H9 (cell line): ENCODE results near the gene MEPCE. TPM values are rescaled to one million over a fixed set of nuclear protein-coding genes. Genes with fewer than 3 reads are reported as not detected.

Source experiments
- DNase-seq: peaks from one replicate; pipeline ENCODE4 v3.0.0-alpha.2; 2017
- H2AFZ ChIP-seq: one replicate; pipeline ENCODE4 v1.6.1; 2013; ENCODE audit warnings: mild to moderate bottlenecking, low read length, control low read depth, moderate library complexity
- H2AK5ac ChIP-seq: 2 replicates; pipeline ENCODE4 v1.6.1; 2013; ENCODE audit warnings: low read length, control low read depth, mixed read lengths; ENCODE audit not compliant: insufficient read length
- H2BK120ac ChIP-seq: one replicate; pipeline ENCODE4 v1.6.1; 2013; ENCODE audit warnings: low read depth, mild to moderate bottlenecking, low read length, control low read depth, inconsistent platforms; ENCODE audit not compliant: poor library complexity, severe bottlenecking
- H2BK12ac ChIP-seq: 2 replicates; pipeline ENCODE4 v1.6.1; 2013; ENCODE audit warnings: low read length, control low read depth, mixed read lengths, low read depth; ENCODE audit not compliant: insufficient read length
- H2BK15ac ChIP-seq: 2 replicates; pipeline ENCODE4 v1.6.1; 2013; ENCODE audit warnings: low read depth, low read length, control low read depth
- H2BK20ac ChIP-seq: one replicate; pipeline ENCODE4 v1.6.1; 2013; ENCODE audit warnings: low read depth, mild to moderate bottlenecking, low read length, control low read depth, inconsistent platforms; ENCODE audit not compliant: poor library complexity, severe bottlenecking
- H2BK5ac ChIP-seq: 2 replicates; pipeline ENCODE4 v1.6.1; 2013; ENCODE audit warnings: low read length, control low read depth, mixed read lengths; ENCODE audit not compliant: insufficient read length
- H3K14ac ChIP-seq: 2 replicates; pipeline ENCODE4 v1.6.1; 2013; ENCODE audit warnings: low read length, control low read depth; ENCODE audit not compliant: insufficient read depth
- H3K18ac ChIP-seq: 2 replicates; pipeline ENCODE4 v1.6.1; 2013; ENCODE audit warnings: low read depth, mild to moderate bottlenecking, mixed read lengths, low read length, control low read depth; ENCODE audit not compliant: insufficient read length
- H3K23ac ChIP-seq: 2 replicates; pipeline ENCODE4 v1.6.1; 2013; ENCODE audit warnings: low read length, control low read depth, mixed read lengths, low read depth; ENCODE audit not compliant: insufficient read length
- H3K23me2 ChIP-seq: 2 replicates; pipeline ENCODE4 v1.6.1; 2013; ENCODE audit warnings: low read depth, mild to moderate bottlenecking, mixed read lengths, low read length, control low read depth; ENCODE audit not compliant: insufficient read length, poor library complexity, severe bottlenecking
- H3K27ac ChIP-seq: 2 replicates; pipeline ENCODE4 v1.5.1; 2013; ENCODE audit warnings: low read length, control low read depth, mixed read lengths, low read depth; ENCODE audit not compliant: insufficient read length
- H3K27me3 ChIP-seq: 2 replicates; pipeline ENCODE4 v1.6.1; 2013; ENCODE audit warnings: low read length, control low read depth, inconsistent platforms; ENCODE audit not compliant: insufficient read depth
- H3K4ac ChIP-seq: 2 replicates; pipeline ENCODE4 v1.6.1; 2013; ENCODE audit warnings: low read depth, mild to moderate bottlenecking, control low read depth, inconsistent platforms, low read length, moderate library complexity
- H3K4me1 ChIP-seq: 2 replicates; pipeline ENCODE4 v1.6.1; 2013; ENCODE audit warnings: low read length, control low read depth, inconsistent platforms; ENCODE audit not compliant: insufficient read depth
- H3K4me2 ChIP-seq: 2 replicates; pipeline ENCODE4 v1.6.1; 2013; ENCODE audit warnings: low read length, control low read depth, mixed read lengths; ENCODE audit not compliant: insufficient read length, insufficient read depth
- H3K56ac ChIP-seq: 2 replicates; pipeline ENCODE4 v1.6.1; 2013; ENCODE audit warnings: low read depth, mild to moderate bottlenecking, mixed read lengths, low read length, control low read depth; ENCODE audit not compliant: insufficient read length
- H3K79me1 ChIP-seq: 2 replicates; pipeline ENCODE4 v1.6.1; 2013; ENCODE audit warnings: low read depth, mild to moderate bottlenecking, moderate library complexity, low read length, control low read depth, inconsistent platforms; ENCODE audit not compliant: insufficient read depth, poor library complexity, severe bottlenecking
- H3K79me2 ChIP-seq: 2 replicates; pipeline ENCODE4 v1.6.1; 2013; ENCODE audit warnings: low read length, control low read depth, inconsistent platforms; ENCODE audit not compliant: insufficient read depth
- H3K9ac ChIP-seq: 2 replicates; pipeline ENCODE4 v1.6.1; 2013; ENCODE audit warnings: low read length, control low read depth, mixed read lengths; ENCODE audit not compliant: insufficient read length; ENCODE audit errors: extremely low read depth
- H3K9me3 ChIP-seq: one replicate; pipeline ENCODE4 v1.6.1; 2013; ENCODE audit warnings: low read depth, low read length, inconsistent platforms; ENCODE audit not compliant: control insufficient read depth
- H3T11ph ChIP-seq: one replicate; pipeline ENCODE4 v1.6.1; 2013; ENCODE audit warnings: mild to moderate bottlenecking, low read length, control low read depth, inconsistent platforms
- H4K20me1 ChIP-seq: one replicate; pipeline ENCODE4 v1.6.1; 2013; ENCODE audit not compliant: control insufficient read depth, insufficient read length, insufficient read depth
- H4K5ac ChIP-seq: 2 replicates; pipeline ENCODE4 v1.6.1; 2013; ENCODE audit warnings: low read depth, mild to moderate bottlenecking, mixed read lengths, low read length, control low read depth; ENCODE audit not compliant: insufficient read length
- H4K8ac ChIP-seq: replicated peaks from 2 replicates; pipeline ENCODE4 v1.6.1; 2013; ENCODE audit warnings: low read length, control low read depth, mixed read lengths, low read depth; ENCODE audit not compliant: insufficient read length
- H4K91ac ChIP-seq: 2 replicates; pipeline ENCODE4 v1.6.1; 2013; ENCODE audit warnings: low read depth, mild to moderate bottlenecking, moderate library complexity, mixed read lengths, low read length, control low read depth; ENCODE audit not compliant: insufficient read length
- H3K27ac Mint-ChIP-seq, 3 experiments: 2 replicates in 2 of 3; 3 replicates in 1 of 3; pipeline ENCODE4 v1.8.0; 2020 to 2021; ENCODE audit warnings: mixed read lengths in 3 of 3, mild to moderate bottlenecking in 1 of 3, moderate library complexity in 1 of 3
- H3K27me3 Mint-ChIP-seq: 2 replicates; pipeline ENCODE4 v1.8.0; 2021; ENCODE audit warnings: low read depth, mild to moderate bottlenecking, moderate library complexity, mixed read lengths
- H3K36me3 Mint-ChIP-seq, 3 experiments: 2 replicates in 2 of 3; 3 replicates in 1 of 3; pipeline ENCODE4 v1.8.0; 2020 to 2021; ENCODE audit warnings: low read depth in 3 of 3, mixed read lengths in 3 of 3; ENCODE audit not compliant: insufficient read depth in 1 of 3
- H3K4me1 Mint-ChIP-seq, 2 experiments: 2 replicates each; pipeline ENCODE4 v1.8.0; 2020; ENCODE audit warnings: mixed read lengths in 2 of 2
- H3K4me3 Mint-ChIP-seq, 2 experiments: 2 replicates in 1 of 2; 3 replicates in 1 of 2; pipeline ENCODE4 v1.8.0; 2020 to 2021; ENCODE audit warnings: mild to moderate bottlenecking in 2 of 2, mixed read lengths in 2 of 2, moderate library complexity in 1 of 2
- H3K9me3 Mint-ChIP-seq, 2 experiments: 2 replicates in 1 of 2; 3 replicates in 1 of 2; pipeline ENCODE4 v1.8.0; 2020; ENCODE audit warnings: mild to moderate bottlenecking in 2 of 2, mixed read lengths in 2 of 2, moderate library complexity in 1 of 2
- WGBS: extraction: QIAGEN DNeasy Blood & Tissue Kit; methylation state at CpG from one replicate; pipeline ENCODE4 v1.1.7; 2013; ENCODE audit warnings: missing lambda C conversion rate, low lambda C conversion rate, mixed read lengths; ENCODE audit not compliant: insufficient read length; ENCODE audit errors: extremely low coverage; 5-methylcytosine and 5-hydroxymethylcytosine counted together
- total RNA-seq: library from RNA; stranded (reverse); gene quantifications from 2 replicates; pipeline ENCODE4 v1.2.1, GENCODE V29; 2021
- TF ChIP-seq, protein P1 (sequence below): fragments of 200-600 bp; sonication (generic); conservative IDR thresholded peaks from 3 replicates; pipeline ENCODE4 v1.8.0; 2021; ENCODE audit warnings: antibody characterized with exemption, mild to moderate bottlenecking

MEPCE gene
- total RNA-seq, 1 experiment from 2014 or later, result 68.0 TPM

DNA sequence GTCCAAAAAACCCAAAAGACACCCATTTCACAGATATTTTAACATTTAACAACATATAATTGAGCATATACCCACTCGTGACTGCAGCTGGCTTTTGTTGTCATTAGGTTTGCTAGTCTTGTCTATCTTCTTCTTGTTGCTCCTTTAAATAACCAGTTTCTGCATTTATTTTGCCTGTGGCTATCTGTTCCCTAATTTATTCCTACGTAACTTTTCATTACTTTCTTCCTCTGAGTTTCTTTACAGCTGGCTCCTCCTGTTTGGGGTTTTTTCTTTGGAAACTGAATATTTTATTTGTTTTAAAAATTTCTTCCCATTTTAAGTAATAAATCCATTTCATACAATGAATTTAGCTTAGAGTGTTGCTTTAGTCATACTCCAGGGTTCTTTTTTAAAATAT, 41.9 kb upstream of the MEPCE start:
- H3K27ac Mint-ChIP-seq, result no peak overlapping the region
- no peak overlapping the region for H2BK12ac ChIP-seq
- DNase-seq, result no peak
- H2BK20ac ChIP-seq, result no peak overlapping the region
- H2BK120ac ChIP-seq, result no peak overlapping the region
- no peak overlapping the region for H4K91ac ChIP-seq
- H3K23ac ChIP-seq, result no peak overlapping the region
- H3K14ac ChIP-seq, result no peak overlapping the region
- H2AFZ ChIP-seq, result no peak overlapping the region
- no peak overlapping the region for H4K8ac ChIP-seq
- H4K5ac ChIP-seq, result no peak overlapping the region
- no peak overlapping the region for H3K4me3 Mint-ChIP-seq
- no peaks in the 10 kb centered on the region for H3K23me2 ChIP-seq
- TF ChIP-seq, protein P1, sequence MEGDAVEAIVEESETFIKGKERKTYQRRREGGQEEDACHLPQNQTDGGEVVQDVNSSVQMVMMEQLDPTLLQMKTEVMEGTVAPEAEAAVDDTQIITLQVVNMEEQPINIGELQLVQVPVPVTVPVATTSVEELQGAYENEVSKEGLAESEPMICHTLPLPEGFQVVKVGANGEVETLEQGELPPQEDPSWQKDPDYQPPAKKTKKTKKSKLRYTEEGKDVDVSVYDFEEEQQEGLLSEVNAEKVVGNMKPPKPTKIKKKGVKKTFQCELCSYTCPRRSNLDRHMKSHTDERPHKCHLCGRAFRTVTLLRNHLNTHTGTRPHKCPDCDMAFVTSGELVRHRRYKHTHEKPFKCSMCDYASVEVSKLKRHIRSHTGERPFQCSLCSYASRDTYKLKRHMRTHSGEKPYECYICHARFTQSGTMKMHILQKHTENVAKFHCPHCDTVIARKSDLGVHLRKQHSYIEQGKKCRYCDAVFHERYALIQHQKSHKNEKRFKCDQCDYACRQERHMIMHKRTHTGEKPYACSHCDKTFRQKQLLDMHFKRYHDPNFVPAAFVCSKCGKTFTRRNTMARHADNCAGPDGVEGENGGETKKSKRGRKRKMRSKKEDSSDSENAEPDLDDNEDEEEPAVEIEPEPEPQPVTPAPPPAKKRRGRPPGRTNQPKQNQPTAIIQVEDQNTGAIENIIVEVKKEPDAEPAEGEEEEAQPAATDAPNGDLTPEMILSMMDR, result no peak
- no peaks in the 10 kb centered on the region for H3K9me3 ChIP-seq
- H3K9me3 Mint-ChIP-seq, result no peaks in the 10 kb centered on the region
- H3K36me3 Mint-ChIP-seq, result no peaks in the 10 kb centered on the region
- no peaks in the 10 kb centered on the region for H3K27me3 ChIP-seq
- H2BK5ac ChIP-seq, result no peak overlapping the region
- no peak overlapping the region for H3K4ac ChIP-seq
- no CpG with 5 or more reads among the region's 2 CpGs for WGBS
- H3K4me1 Mint-ChIP-seq, result peaks cover 9 to 16% of the 10 kb centered on the region in 2 experiments
- no peaks in the 10 kb centered on the region for H4K20me1 ChIP-seq
- H3K79me2 ChIP-seq, result no peaks in the 10 kb centered on the region
- H3K18ac ChIP-seq, result no peak overlapping the region
- no peak overlapping the region for H3K27ac ChIP-seq
- no peak overlapping the region for H2AK5ac ChIP-seq
- no peaks in the 10 kb centered on the region for H3K4me1 ChIP-seq
- peaks cover 24% of the 10 kb centered on the region for H3K27me3 Mint-ChIP-seq
- H3K56ac ChIP-seq, result no peak overlapping the region
- H3T11ph ChIP-seq, result no peak overlapping the region
- H2BK15ac ChIP-seq, result no peak overlapping the region
- H3K4me2 ChIP-seq, result no peak overlapping the region
- H3K79me1 ChIP-seq, result no peaks in the 10 kb centered on the region
- H3K9ac ChIP-seq, result no peak overlapping the region
